Natural killer cell (primary cell): ENCODE results near the gene DCAF8. TPM values are rescaled to one million over a fixed set of nuclear protein-coding genes. Genes with fewer than 3 reads are reported as not detected.

ENCODE experiments used
- ATAC-seq, 3 donors: fragments of 150-1000 bp in 2 of 3; fragments of 200-7000 bp in 1 of 3; cut with Tn5 transposase; 1 replicate in 1 of 3; 2 replicates in 2 of 3; pipeline ENCODE4 v1.10.0; 2021; ENCODE audit warnings: mild to moderate bottlenecking in 2 of 3, moderate library complexity in 2 of 3
- DNase-seq, 2 donors: peaks; one replicate each; pipeline versions ENCODE4 v3.0.0 to v3.0.0-alpha.2; 2013 to 2021; ENCODE audit warnings: mixed read lengths in 1 of 2
- H3K27ac ChIP-seq: one replicate; pipeline ENCODE4 v1.5.1; 2013; ENCODE audit warnings: mild to moderate bottlenecking, low read length
- H3K27me3 ChIP-seq: one replicate; pipeline ENCODE4 v1.6.1; 2013; ENCODE audit warnings: low read length; ENCODE audit not compliant: control insufficient read depth, insufficient read depth
- H3K36me3 ChIP-seq: one replicate; pipeline ENCODE4 v1.6.1; 2013; ENCODE audit warnings: low read length; ENCODE audit not compliant: control insufficient read depth, insufficient read depth
- H3K4me1 ChIP-seq: one replicate; pipeline ENCODE4 v1.6.1; 2013; ENCODE audit warnings: low read length; ENCODE audit not compliant: control insufficient read depth, insufficient read depth
- H3K4me3 ChIP-seq: one replicate; pipeline ENCODE4 v1.5.1; 2013; ENCODE audit warnings: low read length
- H3K9me3 ChIP-seq: one replicate; pipeline ENCODE4 v1.6.1; 2013; ENCODE audit warnings: low read length; ENCODE audit not compliant: control insufficient read depth, insufficient read depth
- H3K27ac Mint-ChIP-seq, 2 donors: one replicate each; pipeline ENCODE4 v1.8.0; 2022; ENCODE audit warnings: mild to moderate bottlenecking in 2 of 2, mixed read lengths in 2 of 2, moderate library complexity in 1 of 2
- H3K27me3 Mint-ChIP-seq, 2 donors: one replicate each; pipeline ENCODE4 v1.8.0; 2022; ENCODE audit warnings: low read depth in 2 of 2, mixed read lengths in 2 of 2
- H3K36me3 Mint-ChIP-seq: one replicate; pipeline ENCODE4 v1.8.0; 2022; ENCODE audit warnings: mixed read lengths
- H3K4me1 Mint-ChIP-seq, 2 donors: one replicate each; pipeline ENCODE4 v1.8.0; 2022; ENCODE audit warnings: mixed read lengths in 2 of 2
- H3K4me3 Mint-ChIP-seq: one replicate; pipeline ENCODE4 v1.8.0; 2022; ENCODE audit warnings: mild to moderate bottlenecking, moderate library complexity, mixed read lengths
- H3K9me3 Mint-ChIP-seq, 2 donors: one replicate each; pipeline ENCODE4 v1.8.0; 2022; ENCODE audit warnings: mixed read lengths in 2 of 2
- WGBS: methylation state at CpG from one replicate; pipeline ENCODE4 v1.1.7; 2013; ENCODE audit warnings: missing lambda C conversion rate; ENCODE audit not compliant: insufficient coverage; 5-methylcytosine and 5-hydroxymethylcytosine counted together
- intact Hi-C: fragments of 100-400 bp; cut with micrococcal nuclease; formaldehyde crosslinking; loops from one replicate; pipeline ENCODE4 v1.14.2; 2022
- total RNA-seq, 4 donors: library from RNA; stranded (reverse); fragments of 120-200 nt in 1 of 4; gene quantifications; one replicate each; pipeline versions ENCODE4 v1.2.3 to v1.2.4, GENCODE V29; 2013 to 2022
- TF ChIP-seq, protein P1 (sequence below): fragments of 200-600 bp; IDR thresholded peaks from one replicate; pipeline ENCODE4 v1.8.0; 2022; ENCODE audit warnings: antibody characterized with exemption

DCAF8 gene
- total RNA-seq, 3 donors from 2014 or later (not counting 1 experiment from before 2014, with no cell fraction given): 189 to 201 (median 189) TPM

- intact Hi-C loops: no loop called here
- H3K4me1 Mint-ChIP-seq: peaks cover 6 to 35% of the 10 kb centered on the region in 2 donors
- no peaks in the 10 kb centered on the region for H3K4me1 ChIP-seq
- H3K27ac ChIP-seq: no peak overlapping the region
- TF ChIP-seq, protein P1, sequence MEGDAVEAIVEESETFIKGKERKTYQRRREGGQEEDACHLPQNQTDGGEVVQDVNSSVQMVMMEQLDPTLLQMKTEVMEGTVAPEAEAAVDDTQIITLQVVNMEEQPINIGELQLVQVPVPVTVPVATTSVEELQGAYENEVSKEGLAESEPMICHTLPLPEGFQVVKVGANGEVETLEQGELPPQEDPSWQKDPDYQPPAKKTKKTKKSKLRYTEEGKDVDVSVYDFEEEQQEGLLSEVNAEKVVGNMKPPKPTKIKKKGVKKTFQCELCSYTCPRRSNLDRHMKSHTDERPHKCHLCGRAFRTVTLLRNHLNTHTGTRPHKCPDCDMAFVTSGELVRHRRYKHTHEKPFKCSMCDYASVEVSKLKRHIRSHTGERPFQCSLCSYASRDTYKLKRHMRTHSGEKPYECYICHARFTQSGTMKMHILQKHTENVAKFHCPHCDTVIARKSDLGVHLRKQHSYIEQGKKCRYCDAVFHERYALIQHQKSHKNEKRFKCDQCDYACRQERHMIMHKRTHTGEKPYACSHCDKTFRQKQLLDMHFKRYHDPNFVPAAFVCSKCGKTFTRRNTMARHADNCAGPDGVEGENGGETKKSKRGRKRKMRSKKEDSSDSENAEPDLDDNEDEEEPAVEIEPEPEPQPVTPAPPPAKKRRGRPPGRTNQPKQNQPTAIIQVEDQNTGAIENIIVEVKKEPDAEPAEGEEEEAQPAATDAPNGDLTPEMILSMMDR: no peak
- peaks cover 11% of the 10 kb centered on the region for H3K36me3 ChIP-seq
- H3K27ac Mint-ChIP-seq: peak overlapping the region; percentile 2 to 51
- no peaks in the 10 kb centered on the region for H3K36me3 Mint-ChIP-seq
- DNase-seq (no peak), ATAC-seq (no peak)
- no peaks in the 10 kb centered on the region for H3K27me3 ChIP-seq
- no peaks in the 10 kb centered on the region for H3K9me3 ChIP-seq
- H3K4me3 Mint-ChIP-seq: no peak overlapping the region
- H3K4me3 ChIP-seq: no peak overlapping the region
- H3K9me3 Mint-ChIP-seq: no peaks in the 10 kb centered on the region
- no peaks in the 10 kb centered on the region for H3K27me3 Mint-ChIP-seq
Observed at GRCh38 chr1:160251011-160251410, 11.3 kb downstream of the DCAF8 start.

DNA sequence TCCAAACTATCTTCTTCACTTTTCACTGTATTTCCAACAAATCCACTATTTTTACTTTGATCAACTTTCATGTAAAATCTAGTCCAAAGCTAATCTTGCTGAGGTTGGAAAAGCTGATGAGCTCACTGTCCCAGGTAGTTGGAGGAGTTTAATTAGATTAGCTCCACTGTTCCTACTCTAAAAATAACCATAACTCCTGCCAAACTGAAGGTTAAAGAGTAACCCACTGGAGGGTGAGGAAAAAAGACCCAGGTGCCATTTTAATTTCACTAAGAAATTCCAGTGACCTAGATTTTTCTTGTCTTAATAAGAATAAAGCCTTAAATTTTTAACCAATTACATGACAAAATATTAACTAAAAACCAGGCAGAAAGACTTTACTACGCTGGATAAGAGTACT, 15.3 kb downstream of the DCAF8 start:
- Mint-ChIP-seq H3K36me3 (no peaks in the 10 kb centered on the region), H3K27ac (no peak overlapping the region), H3K4me3 (no peak overlapping the region), H3K4me1 (peaks cover 20 to 38% of the 10 kb centered on the region in 2 donors), H3K27me3 (no peaks in the 10 kb centered on the region), H3K9me3 (no peaks in the 10 kb centered on the region)
- H3K27me3 ChIP-seq: no peaks in the 10 kb centered on the region
- H3K36me3 ChIP-seq: peaks cover 19% of the 10 kb centered on the region
- no peak for DNase-seq
- TF ChIP-seq, protein P1: no peak
- H3K9me3 ChIP-seq: no peaks in the 10 kb centered on the region
- no peaks in the 10 kb centered on the region for H3K4me1 ChIP-seq
- no peak for ATAC-seq
- H3K27ac ChIP-seq: no peak overlapping the region
- intact Hi-C loops: no loop called here
- H3K4me3 ChIP-seq: no peak overlapping the region
- WGBS: 100% methylated on average over 1 of the region's 1 CpG

GRCh38 chr1:160245434-160245833, 16.9 kb downstream of the DCAF8 start:
- WGBS: 100% methylated on average over 1 of the region's 1 CpG
- no peaks in the 10 kb centered on the region for H3K9me3 Mint-ChIP-seq
- DNase-seq: no peak
- no peak for ATAC-seq
- Histone ChIP-seq H3K36me3 (peaks cover 26% of the 10 kb centered on the region), H3K4me1 (no peaks in the 10 kb centered on the region), H3K27ac (no peak overlapping the region), H3K9me3 (no peaks in the 10 kb centered on the region), H3K4me3 (no peak overlapping the region), H3K27me3 (no peaks in the 10 kb centered on the region)
- H3K27ac Mint-ChIP-seq: peak overlapping the region in 1 of 2 donors; percentile 8
- peaks cover 2% of the 10 kb centered on the region for H3K36me3 Mint-ChIP-seq
- no peak overlapping the region for H3K4me3 Mint-ChIP-seq
- intact Hi-C loops: no loop called here
- no peaks in the 10 kb centered on the region for H3K27me3 Mint-ChIP-seq
- TF ChIP-seq, protein P1: no peak
- peaks cover 15 to 26% of the 10 kb centered on the region in 2 donors for H3K4me1 Mint-ChIP-seq

GRCh38 chr1:160244209-160244608, 18.1 kb downstream of the DCAF8 start:
- peak overlapping the region in 1 of 2 donors; percentile 59 for H3K27ac Mint-ChIP-seq
- DNase-seq (no peak), ATAC-seq (no peak)
- Histone ChIP-seq H3K4me1 (no peaks in the 10 kb centered on the region), H3K4me3 (no peak overlapping the region), H3K27ac (no peak overlapping the region), H3K27me3 (no peaks in the 10 kb centered on the region), H3K36me3 (peaks cover 39% of the 10 kb centered on the region), H3K9me3 (no peaks in the 10 kb centered on the region)
- peaks cover 15 to 26% of the 10 kb centered on the region in 2 donors for H3K4me1 Mint-ChIP-seq
- no peaks in the 10 kb centered on the region for H3K9me3 Mint-ChIP-seq
- no peak overlapping the region for H3K4me3 Mint-ChIP-seq
- WGBS: 100% methylated on average over 1 of the region's 1 CpG
- peaks cover 15% of the 10 kb centered on the region for H3K36me3 Mint-ChIP-seq
- intact Hi-C loops: no loop called here
- H3K27me3 Mint-ChIP-seq: no peaks in the 10 kb centered on the region
- TF ChIP-seq, protein P1: no peak
